ENCODE measurements around the gene UCHL5.

- TF ChIP-seq YY1 (IDR thresholded peaks at IDR 0.05; ENCODE audit: low read depth) = no peak
- no peak for TF ChIP-seq CREB1 (IDR thresholded peaks at IDR 0.05; ENCODE audit: low read depth)
- no peak for TF ChIP-seq MAX (IDR thresholded peaks at IDR 0.05)
- TF ChIP-seq RAD21 (IDR thresholded peaks at IDR 0.05; ENCODE audit: low read depth) = peak; percentile 55
- no peak for TF ChIP-seq EGR1 (IDR thresholded peaks at IDR 0.05)
- TF ChIP-seq TAF1 (IDR thresholded peaks at IDR 0.05; ENCODE audit: low read depth) = no peak
- no peak for TF ChIP-seq TCF12 (IDR thresholded peaks at IDR 0.05; ENCODE audit: low read depth)
- no peak for TF ChIP-seq TEAD4 (IDR thresholded peaks at IDR 0.05)
- TF ChIP-seq REST (IDR thresholded peaks at IDR 0.05; ENCODE audit: low read depth) = no peak
- TF ChIP-seq USF1 (IDR thresholded peaks at IDR 0.05) = no peak
- no peak for TF ChIP-seq EP300 (IDR thresholded peaks at IDR 0.05; ENCODE audit: borderline replicate concordance)
Measured at GRCh38 chr1:193019442-193020026, 39.6 kb downstream of the UCHL5 start.
